Stimulated activated CD4-positive, alpha-beta T cell treated with anti-CD3 and anti-CD28 coated beads, TNF-alpha, amount 100 ng/mL, for 24 hours (primary cell): ENCODE data around the gene GDF15.
"Not testable (repeated sequence)": the region's sequence is repeated elsewhere in the genome, so short reads cannot be mapped to it uniquely, and the experiment has no call there.

ENCODE experiments used
- DNase-seq, 3 experiments: peaks; one replicate each; pipeline ENCODE4 v3.0.0-alpha.2; 2020; ENCODE audit warnings: low read depth in 3 of 3

The GDF15 gene, protein sequence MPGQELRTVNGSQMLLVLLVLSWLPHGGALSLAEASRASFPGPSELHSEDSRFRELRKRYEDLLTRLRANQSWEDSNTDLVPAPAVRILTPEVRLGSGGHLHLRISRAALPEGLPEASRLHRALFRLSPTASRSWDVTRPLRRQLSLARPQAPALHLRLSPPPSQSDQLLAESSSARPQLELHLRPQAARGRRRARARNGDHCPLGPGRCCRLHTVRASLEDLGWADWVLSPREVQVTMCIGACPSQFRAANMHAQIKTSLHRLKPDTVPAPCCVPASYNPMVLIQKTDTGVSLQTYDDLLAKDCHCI

DNA sequence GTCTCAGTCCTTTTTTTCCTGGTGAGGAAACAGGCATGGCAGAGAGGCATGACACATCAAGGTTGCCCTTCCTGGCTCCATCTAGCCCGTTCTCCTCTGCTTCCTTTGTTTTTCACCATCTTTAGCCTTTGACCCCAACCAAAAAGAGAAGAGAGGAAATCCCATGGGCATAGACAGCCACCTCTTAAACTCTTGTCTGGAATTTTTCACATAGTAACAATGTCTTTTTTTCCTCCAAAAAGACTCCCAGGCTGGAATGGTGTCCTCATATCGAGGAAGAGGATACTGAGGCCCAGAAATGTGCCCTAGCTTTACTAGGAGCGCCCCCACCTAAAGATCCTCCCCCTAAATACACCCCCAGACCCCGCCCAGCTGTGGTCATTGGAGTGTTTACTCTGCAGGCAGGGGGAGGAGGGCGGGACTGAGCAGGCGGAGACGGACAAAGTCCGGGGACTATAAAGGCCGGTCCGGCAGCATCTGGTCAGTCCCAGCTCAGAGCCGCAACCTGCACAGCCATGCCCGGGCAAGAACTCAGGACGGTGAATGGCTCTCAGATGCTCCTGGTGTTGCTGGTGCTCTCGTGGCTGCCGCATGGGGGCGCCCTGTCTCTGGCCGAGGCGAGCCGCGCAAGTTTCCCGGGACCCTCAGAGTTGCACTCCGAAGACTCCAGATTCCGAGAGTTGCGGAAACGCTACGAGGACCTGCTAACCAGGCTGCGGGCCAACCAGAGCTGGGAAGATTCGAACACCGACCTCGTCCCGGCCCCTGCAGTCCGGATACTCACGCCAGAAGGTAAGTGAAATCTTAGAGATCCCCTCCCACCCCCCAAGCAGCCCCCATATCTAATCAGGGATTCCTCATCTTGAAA, at the start of gene GDF15:
GDF15 (plus strand) TSS at position 484 of the 868 bp plus-strand sequence; CDS start at position 516, 32 bp downstream.
- DNase-seq = peak in 1 of 3 experiments; percentile 29

DNA sequence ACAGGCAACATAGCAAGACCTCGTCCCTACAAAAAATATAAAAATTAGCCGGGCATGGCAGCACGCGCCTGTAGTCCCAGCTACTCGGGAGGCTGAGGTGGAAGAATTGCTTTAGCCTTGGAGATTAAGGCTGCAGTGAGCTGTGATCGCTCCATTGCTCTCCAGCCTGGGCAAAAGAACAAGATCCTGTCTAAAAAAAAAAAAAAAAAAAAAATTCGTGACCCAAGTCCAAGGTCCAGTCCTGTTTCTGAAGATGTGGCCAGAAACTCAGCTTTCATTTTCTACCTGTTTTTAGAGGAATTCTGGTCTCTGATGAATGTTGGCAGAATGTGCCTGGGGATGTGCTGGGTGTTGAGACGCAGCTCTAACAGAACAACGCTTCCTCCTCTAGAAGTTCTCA, 47.4 kb upstream of the GDF15 start:
- no peak for DNase-seq

DNA sequence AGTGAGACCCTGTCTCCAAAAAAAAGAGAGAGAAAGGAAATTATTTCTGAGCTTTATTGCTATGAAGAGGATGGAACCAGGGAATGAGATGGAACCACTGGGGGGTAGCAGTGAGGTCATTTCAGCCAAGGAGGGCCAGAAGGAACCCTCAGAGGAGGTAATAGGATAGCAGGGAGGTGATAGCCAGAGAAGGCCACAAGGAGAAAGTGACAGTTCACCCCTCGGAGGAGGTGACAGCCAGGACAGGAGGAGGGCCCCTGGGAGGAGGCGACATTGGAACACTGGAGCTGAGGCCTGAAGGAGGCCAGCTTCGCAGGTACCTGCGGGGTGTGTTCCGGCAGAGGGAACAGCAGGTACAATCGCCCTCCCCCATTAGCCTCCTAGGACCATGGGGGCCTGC, 46.2 kb upstream of the GDF15 start:
- no peak for DNase-seq

DNA sequence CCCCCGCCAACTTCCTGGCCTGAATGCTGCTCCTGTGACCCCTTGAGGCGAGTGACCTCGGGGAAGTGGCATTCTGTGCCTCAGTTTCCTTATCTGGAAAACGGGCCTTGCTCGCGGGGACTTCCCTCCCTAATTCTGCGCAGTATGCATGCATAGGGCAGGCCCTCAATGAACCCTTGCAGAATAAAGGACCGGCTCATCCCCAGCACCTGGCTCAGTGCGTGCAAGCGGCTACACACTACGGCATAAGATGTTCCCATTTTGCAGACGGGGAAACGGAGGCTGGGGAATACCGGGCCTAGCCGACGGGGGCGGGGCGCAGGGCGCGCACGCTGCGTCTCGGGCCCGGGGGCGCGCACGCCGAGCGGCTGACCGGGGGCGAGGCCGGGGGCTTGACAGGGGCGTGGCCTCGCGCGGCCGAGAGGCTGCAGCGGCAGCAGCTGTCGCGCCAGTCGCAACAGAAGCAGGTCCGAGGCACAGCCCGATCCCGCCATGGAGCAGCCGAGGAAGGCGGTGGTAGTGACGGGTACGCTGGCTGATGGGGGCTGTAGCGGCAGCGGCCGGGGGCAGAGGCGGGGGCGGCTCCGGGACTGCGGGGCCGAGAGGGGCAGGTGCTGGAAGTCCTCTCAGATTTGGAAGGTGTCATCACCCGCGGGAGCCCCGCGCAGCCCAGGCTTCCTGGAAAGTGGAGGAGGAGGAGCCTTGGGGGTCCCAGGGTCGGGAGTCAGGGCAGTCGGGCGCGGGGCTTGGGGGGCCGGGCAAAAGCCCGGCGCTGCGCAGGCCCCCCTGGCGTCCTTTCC, 45.6 kb upstream of the GDF15 start, which contains the start of gene PGPEP1:
PGPEP1 (plus strand) TSS at position 409 of the 800 bp plus-strand sequence; CDS start at position 493, 84 bp downstream.
- DNase-seq = peak in 2 of 3 experiments; percentile 53 to 65

DNA sequence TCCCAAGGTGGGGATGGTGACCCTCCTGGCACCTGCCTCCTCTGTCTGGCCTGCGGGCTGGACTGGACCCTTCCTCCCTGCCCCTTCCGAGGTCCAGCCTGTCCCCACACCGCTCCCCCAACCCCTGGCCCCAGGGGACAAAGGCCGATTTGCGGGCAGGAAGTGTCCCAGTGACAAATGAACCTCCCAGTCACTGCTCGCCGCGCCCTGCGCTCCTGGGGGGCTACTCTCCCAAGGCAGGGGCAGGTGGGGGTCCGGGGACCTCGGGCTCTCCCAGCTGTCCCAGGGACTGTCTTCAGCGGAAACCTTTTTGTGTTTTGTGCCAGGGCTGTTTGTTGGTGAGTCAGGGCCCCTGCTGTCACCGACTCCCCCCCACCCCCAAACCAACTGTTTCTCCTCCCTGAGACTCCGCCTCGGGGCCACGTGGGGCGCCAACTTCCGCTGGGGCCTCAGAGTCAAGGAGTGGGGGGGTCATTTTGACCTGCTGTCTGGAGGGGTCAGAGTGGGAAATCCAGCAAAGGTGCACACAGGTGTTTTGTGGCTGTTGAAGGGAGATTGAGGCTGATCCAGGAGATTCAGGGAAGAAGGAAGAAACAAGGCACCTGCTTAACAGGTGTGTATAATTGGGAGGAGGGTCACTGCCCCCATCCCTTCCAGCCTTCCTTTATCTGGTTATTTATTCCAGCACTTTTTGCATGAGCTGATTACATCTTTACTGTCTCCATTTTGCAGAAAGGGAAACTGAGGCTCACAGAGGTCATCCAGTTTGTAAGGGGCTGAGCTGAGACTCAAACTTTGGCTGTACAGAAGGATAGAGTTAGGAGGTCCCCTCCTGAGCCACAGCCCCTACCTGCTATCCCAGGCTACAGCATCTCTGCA, 44.7 kb upstream of the GDF15 start:
- DNase-seq = peak in 2 of 3 experiments; percentile 49 to 67

DNA sequence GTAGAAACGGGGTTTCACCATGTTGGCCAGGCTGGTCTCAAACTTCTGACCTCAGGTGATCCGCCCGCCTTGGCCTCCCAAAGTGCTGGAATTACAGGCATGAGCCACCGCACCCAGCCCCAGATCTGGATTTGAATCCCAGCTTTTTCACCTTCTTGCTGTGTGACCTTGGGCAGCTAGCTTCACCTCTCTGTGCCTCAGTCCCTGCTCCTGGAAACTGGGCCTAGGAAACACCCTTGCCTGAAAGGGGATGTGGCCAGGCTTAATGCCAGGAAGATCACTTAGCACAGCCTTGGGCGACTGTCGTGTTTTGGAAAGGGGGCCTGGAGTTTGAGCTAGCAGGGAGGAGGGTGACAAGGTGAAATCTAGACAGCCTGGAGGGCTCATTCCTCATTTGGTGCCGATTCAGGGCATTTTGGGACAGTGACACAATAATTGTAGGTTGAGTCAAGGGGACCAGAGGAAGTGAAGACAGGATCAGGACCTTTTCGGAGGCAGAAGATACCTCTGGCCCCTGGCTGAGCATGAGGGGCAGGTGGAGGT, 43.8 kb upstream of the GDF15 start:
- DNase-seq = no peak

DNA sequence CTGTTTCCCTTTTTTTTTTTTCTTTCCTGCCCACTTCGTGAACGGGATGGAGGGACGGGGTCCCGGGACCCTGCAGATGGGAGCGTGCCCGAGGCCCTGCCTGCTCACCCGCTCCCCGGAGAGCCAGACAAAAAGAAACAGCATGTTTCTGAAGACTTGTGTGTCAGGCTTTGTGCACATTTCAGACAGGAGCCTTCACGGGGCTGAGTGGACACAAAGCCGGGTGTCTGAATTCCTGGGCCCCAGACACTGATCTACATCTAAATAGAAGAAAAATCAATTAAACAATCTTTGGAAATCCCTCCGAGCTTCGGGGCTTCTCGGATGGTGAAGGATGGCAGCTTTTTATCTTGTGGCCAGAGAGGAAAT, 41.4 kb upstream of the GDF15 start:
- DNase-seq = no peak

DNA sequence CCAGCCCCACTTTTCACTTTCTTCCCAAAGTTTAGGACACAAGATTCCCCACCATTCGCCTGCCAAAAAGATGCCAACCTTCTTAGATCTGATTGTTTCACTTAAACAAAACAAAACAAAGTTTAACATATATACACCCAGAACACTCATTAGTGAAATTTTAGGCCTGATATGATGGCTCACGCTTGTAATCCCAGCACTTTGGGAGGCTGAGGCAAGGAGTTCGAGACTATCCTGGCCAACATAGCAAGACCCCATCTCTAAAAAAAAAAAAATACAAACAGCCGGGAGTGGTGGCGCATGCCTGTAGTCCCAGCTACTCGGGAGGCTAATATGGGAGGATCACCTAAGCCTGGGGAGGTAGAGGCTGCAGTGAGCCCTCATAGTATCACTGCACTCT, 40.7 kb upstream of the GDF15 start:
- DNase-seq = no peak

DNA sequence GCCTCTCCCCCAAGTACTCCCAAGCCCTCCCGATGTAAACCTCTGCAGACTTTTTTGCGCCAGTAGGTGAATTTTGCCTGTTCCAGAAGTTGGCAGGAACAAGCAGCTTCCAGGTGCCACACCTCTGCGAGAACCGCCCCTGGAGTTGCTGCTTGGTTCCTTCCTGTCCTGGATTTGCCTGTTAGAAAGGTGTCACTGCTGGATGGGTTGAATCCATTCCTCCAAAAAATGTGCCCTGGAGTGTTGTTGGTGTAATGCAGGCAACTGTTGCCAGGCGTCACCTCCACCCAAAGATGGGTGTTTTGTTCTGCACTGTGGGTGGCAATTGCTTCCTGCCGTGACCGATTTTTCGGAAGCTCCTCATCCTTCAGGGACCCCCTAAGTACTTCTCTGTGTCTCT, 39.9 kb upstream of the GDF15 start:
- DNase-seq = no peak

DNA sequence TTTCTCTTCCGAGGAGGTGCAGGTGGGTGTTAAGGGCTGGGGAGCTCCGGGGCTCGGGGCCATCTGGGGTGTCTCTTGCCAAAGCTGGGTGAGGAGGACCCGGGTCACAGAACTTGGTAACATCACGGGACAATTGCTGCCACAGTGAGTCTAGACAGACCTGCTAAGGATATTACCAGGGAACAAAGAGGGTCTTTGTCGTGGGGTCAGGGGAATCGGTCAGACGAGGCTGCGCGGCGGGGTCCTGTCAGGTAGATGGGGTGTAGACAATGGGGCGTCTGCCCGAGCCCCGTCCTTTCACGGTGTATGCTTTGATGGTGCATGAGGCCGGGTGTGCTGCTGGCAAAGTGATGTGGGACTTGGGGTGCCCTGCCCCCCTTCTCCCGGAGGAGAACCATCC, 37.8 kb upstream of the GDF15 start:
- no peak for DNase-seq

DNA sequence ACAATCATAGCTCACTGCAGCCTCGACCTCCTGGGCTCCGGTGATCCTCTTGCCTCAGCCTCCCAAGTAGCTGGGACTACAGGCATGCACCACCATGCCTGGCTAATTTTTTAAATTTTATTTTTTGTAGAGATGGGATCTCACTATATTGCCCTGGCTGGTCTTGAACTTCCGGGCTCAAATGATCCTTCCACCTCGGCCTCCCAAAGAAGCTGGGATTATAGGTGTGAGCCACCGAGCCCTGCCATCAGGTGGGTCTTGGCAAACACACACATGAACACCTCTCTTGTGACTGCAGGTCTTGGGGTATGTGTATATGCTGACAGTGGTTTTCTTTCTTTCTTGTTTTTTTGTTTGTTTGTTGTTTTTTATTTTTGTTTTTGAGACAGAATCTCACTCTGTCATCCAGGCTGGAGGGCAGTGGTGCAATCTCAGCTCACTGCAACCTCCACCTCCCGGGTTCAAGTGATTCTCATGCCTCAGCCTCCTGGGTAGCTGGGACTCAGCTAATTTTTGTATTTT, 37.1 kb upstream of the GDF15 start:
- not testable (repeated sequence) for DNase-seq

DNA sequence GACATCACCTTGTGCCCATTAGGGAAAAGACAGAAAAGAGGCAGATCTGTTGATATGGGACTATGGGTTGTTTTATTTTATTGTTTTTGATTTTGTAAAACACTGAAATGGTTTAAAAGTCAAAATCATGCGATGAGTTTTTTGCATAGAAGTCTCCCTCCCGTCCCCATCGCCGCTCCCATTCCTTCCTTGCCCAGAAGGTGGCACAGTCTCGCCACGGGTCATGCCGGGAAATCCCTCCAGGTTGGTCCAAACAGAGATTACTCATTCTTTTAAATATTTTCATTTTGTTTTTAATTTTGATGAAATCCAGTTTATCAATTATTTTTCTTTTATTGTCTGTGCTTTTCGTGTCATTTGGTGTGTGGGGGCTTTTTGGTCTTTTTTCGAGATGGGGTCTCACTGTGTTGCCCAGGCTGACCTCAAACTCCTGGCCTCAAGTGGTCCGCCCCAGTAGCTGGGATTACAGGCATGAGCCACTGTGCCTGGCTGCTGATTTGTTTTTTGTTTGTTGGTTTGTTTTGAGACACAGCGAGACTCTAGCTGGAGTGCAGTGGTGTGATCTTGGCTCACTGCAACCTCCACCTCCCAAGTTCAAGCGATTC, 36.3 kb upstream of the GDF15 start:
- DNase-seq = peak in 1 of 3 experiments; percentile 36

DNA sequence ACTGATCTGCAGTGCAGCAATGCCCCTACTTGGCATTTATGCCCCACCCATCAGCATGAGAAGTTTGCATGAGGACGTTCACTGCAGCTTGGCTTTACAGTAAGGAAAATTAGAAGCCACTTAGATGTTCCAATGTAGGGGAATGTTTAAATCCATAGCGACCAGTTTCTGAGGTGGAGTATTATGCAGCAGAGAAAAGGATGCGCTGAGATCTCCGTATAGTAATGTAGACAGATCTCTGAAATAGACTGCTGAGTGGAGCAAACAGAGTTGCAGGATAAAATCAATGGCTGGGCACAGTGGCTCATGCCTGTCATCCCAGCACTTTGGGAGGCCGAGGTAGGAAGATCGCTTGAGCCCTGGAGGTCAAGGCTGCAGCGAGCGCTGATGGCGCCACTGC, 35.5 kb upstream of the GDF15 start:
- DNase-seq = no peak

DNA sequence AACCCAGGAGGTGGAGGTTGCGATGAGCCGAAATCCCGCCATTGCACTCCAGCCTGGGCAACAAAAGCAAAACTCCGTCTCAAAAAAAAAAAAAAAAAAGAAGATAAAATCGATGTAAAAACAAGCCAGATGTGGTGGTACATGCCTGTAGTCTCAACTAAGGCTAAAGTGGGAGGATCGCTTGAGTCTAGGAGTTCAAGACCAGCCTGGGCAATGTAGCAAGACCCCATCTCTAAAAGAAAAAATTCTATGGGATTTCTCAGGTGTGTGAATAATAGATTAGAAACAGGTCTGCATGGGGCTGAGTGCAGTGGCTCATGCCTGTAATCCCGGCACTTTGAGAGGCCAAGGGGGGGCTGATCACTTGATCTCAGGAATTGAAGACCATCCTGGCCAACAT, 34.4 kb upstream of the GDF15 start:
- DNase-seq = no peak

DNA sequence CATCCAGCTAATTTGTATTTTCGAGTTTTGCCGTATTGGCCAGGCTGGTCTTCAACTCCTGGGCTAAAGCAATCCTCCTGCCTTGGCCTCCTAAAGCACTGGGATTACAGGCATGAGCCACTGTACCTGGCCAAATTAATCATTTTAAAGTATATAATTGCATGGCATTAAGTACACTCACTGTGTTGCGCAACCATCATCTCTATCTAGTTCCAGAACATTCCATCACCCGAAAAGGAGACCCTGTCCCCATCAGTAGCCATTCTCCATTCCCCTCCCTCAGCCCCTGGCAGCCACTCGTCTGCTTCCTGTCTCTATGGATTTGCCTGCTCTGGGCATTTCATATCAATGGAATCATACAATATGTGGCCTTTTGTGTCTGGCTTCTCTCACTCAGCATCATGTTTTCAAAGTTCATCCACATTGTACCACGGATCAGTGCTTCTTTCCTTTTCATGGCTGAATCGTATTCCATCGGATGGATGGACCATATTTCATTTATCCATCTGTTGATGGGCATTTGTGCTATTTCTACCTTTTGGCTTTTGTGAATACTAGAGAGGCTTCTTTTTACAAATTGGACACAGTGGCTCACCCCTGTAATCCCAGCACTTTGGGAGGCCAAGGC, 32.5 kb upstream of the GDF15 start:
- no peak for DNase-seq

DNA sequence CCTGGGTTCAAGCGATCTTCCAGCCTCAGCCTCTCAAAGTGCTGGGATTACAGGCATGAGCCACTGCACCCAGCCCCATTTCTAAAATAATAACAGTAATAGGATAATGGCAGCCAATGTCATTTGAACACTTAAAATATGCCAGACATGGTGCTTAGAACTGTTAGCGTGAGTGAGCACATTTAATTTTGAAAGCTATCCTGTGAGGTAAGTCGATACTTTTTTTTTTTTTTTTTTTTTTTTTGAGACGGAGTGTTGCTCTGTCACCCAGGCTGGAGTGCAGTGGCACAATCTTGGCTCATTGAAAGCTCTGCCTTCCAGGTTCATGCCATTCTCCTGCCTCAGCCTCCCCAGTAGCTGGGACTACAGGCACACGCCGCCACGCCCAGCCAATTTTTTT, 31.2 kb upstream of the GDF15 start:
- DNase-seq = not testable (repeated sequence)

DNA sequence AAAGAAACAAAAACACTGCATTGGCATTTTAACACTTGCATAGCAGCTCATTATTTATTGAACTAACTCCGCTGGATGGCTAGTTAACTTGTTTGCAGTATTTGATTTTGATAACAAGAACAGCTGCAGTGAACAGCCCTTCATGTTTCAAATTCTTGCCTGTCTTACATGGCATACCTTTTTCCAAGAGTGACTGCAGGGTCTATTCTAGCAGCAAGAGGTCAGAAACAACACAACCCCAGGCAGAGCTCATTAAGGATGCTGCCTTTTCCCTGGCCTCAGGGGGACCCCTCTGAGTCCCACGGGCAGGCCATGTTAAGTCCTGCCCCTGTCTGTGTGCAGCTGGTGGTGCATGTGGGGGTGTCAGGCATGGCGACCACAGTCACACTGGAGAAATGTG, 28.9 kb upstream of the GDF15 start:
- DNase-seq = no peak

DNA sequence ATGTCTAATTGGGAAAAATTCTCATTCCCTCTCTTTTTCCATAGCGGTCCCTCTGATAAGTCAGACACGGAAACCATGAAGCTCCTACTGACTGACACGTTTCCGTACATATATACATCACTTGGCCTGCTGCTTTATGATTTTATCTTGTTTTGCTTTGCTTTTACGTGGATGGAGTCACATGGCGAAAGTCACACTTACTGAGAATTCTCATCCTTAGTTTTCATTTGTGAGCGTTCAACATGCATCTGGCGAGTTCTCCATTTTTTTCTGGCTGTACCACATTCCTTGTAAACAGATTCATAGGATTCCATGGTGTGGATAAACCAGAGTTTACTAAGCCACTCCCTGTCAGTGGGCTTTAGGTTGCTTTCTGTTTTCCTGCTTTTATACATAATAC, 24.3 kb upstream of the GDF15 start:
- no peak for DNase-seq

DNA sequence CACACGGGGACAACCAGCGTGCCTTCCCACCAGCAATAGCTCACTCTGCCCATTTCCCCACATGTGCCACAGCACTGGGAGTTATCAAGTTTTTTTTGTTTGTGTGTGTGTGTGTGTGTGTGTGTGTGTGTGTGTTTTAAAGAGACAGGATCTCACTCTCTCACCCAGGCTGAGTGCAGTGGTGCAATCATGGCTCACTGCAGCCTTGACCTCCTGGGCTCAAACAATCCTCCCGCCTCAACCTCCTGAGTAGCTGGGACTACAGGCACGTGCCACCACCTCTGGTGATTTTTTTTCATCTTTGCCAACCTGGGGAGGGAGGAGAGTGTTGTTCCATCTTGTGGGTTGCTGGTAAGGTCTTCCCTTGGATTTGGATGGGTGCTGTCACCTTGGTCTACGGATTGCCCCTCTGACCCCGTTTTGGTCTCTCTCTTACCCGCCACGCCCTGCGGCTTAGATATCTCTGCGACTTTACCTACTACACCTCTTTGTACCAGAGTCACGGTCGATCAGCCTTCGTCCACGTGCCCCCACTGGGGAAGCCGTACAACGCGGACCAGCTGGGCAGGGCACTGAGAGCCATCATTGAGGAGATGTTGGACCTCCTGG, 22.9 kb upstream of the GDF15 start:
- DNase-seq = no peak
